Nephron (organoid): ENCODE data around the gene CEACAM19.

ENCODE experiments used
- H3K27ac Mint-ChIP-seq, 3 experiments: 2 replicates each; pipeline ENCODE4 v1.8.0; 2020; ENCODE audit warnings: mixed read lengths in 3 of 3, mild to moderate bottlenecking in 2 of 3, moderate library complexity in 1 of 3
- H3K27me3 Mint-ChIP-seq: 2 replicates; pipeline ENCODE4 v1.8.0; 2021; ENCODE audit warnings: low read depth, mild to moderate bottlenecking, moderate library complexity, mixed read lengths
- H3K36me3 Mint-ChIP-seq: 2 replicates; pipeline ENCODE4 v1.8.0; 2020; ENCODE audit warnings: low read depth, mixed read lengths
- H3K4me1 Mint-ChIP-seq: 2 replicates; pipeline ENCODE4 v1.8.0; 2020; ENCODE audit warnings: mixed read lengths
- H3K4me3 Mint-ChIP-seq, 3 experiments: 2 replicates each; pipeline ENCODE4 v1.8.0; 2020; ENCODE audit warnings: mild to moderate bottlenecking in 3 of 3, mixed read lengths in 3 of 3, moderate library complexity in 2 of 3
- H3K9me3 Mint-ChIP-seq: 2 replicates; pipeline ENCODE4 v1.8.0; 2020; ENCODE audit warnings: mixed read lengths
- CTCF ChIP-seq, 3 experiments: fragments of 200-600 bp; sonication (generic); IDR thresholded peaks; one replicate each; pipeline ENCODE4 v1.5.0; 2021; ENCODE audit warnings: antibody characterized with exemption in 3 of 3; ENCODE audit not compliant: unreplicated experiment in 3 of 3

CEACAM19 gene

DNA sequence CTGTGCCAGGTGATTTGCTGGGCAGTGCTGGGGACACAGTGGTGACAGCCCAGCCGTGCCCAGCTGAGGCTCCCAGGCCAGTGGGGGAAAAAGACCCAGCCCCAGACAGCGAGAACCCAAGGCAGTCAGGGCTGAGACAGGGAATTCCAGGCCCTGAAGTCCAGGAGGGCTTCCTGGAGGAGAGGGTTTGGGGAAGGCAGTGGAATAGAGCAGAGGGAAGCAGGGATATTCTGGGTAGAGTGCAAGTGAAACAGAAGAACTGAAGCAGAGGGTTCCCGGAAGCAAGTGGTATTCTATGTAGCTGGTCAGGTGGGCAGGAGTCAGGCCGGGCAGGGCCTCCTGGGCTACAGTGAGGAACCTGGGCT lies 26.4 kb downstream of the CEACAM19 start:
- Mint-ChIP-seq H3K4me1 (peaks cover 6% of the 10 kb centered on the region), H3K27me3 (peaks cover 7% of the 10 kb centered on the region), H3K4me3 (no peak overlapping the region), H3K27ac (no peak overlapping the region), H3K36me3 (no peaks in the 10 kb centered on the region), H3K9me3 (no peaks in the 10 kb centered on the region)
- no peak for TF ChIP-seq CTCF (IDR thresholded peaks at IDR 0.05; ENCODE audit: unreplicated experiment in 3 of 3)

DNA sequence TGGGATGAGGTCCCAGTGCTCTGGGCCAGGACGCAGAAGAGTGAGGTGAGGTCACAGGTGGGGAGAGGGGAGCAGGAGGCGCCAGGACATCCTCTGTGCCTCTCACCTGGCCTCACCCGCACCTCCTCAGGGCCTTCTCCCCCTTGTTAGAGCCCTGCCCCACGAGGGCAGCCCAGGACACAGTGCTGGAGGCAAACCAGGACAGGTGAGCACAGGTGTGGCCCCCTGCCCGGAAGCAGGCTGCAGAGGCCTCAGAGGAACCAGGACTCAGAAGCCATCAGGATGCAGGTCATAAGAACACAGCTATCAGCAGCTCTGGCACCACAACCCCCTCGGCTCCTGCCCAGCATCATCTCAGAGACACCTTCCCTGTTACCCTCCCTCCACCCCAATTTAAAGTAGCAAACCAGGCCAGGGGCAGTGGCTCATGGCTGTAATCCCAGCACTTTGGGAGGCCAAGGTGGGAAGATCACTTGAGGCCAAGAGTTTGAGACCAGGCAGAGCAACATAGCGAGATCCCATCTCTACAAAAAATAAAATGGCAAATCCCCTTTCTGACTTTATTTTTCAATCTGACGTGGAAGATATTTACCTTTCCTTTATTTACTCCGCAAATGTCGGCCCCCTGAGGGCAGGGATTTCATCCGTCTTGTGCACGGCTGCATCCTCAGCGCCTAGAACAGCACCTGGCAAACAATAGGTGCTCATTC lies 27.4 kb downstream of the CEACAM19 start, which contains the start of gene CEACAM16:
TSS of gene CEACAM16 (plus strand) at position 660 of the 710 bp plus-strand sequence. CDS start 2,306 bp downstream, outside the sequence.
- no peak for TF ChIP-seq CTCF (IDR thresholded peaks at IDR 0.05; ENCODE audit: unreplicated experiment in 3 of 3)

DNA sequence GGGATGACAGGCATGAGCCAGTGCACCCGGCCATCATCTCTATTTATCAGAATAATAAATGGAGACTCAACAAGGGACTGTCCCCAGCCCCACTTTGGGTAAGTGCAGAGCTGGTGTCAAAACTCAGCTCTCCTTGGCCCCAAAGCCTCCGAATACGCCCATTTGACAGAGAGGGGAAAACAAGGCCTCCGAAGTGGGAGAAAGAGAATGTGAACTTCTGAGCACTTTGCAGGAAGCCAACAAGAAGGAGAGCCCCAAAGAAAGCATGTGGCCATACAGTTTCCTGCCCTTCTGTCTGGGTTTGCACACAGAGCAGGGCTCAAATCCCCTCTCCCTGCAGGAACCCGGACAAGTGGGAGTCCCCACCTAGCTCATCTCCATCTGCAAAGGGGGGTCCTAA lies 29.3 kb downstream of the CEACAM19 start:
- Mint-ChIP-seq H3K36me3 (no peaks in the 10 kb centered on the region), H3K27ac (no peak overlapping the region), H3K4me3 (no peak overlapping the region), H3K27me3 (peaks cover 10% of the 10 kb centered on the region), H3K4me1 (peaks cover 14% of the 10 kb centered on the region), H3K9me3 (no peaks in the 10 kb centered on the region)
- TF ChIP-seq CTCF (IDR thresholded peaks at IDR 0.05; ENCODE audit: unreplicated experiment in 3 of 3) = no peak

More for the DNA sequence above, 27.4 kb downstream of the CEACAM19 start, which contains the start of gene CEACAM16:
- H3K9me3 Mint-ChIP-seq = no peaks in the 10 kb centered on the region
- peaks cover 10% of the 10 kb centered on the region for H3K27me3 Mint-ChIP-seq
- H3K27ac Mint-ChIP-seq = no peak within 1 kb of the TSS
- no peak within 1 kb of the TSS for H3K4me3 Mint-ChIP-seq
- no peaks in the 10 kb centered on the region for H3K36me3 Mint-ChIP-seq
- H3K4me1 Mint-ChIP-seq = peaks cover 9% of the 10 kb centered on the region

DNA sequence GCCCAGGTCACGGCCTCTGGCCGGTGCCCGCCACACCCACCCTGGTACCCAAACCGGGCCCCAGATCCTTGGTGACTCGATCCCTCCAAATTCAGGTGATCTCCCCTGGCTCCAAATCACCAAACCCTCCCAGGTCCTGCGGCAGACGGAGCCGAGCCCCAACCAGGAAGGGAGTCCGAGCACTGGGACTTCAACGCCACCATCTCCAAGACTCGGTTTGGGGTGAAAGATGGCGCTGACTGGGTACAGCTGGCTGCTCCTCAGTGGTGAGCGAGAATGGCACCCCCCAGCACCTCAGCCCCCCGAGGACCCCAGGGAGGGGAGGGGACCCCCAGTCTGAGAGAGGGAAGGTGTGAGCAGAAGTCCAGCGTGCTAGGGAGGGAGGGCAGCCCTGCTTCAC lies 29.9 kb downstream of the CEACAM19 start:
- H3K27ac Mint-ChIP-seq = no peak overlapping the region
- H3K9me3 Mint-ChIP-seq = no peaks in the 10 kb centered on the region
- peaks cover 20% of the 10 kb centered on the region for H3K4me1 Mint-ChIP-seq
- H3K36me3 Mint-ChIP-seq = no peaks in the 10 kb centered on the region
- H3K4me3 Mint-ChIP-seq = no peak overlapping the region
- H3K27me3 Mint-ChIP-seq = peaks cover 10% of the 10 kb centered on the region
- no peak for TF ChIP-seq CTCF (IDR thresholded peaks at IDR 0.05; ENCODE audit: unreplicated experiment in 3 of 3)

- Mint-ChIP-seq H3K36me3 (no peaks in the 10 kb centered on the region), H3K4me1 (peaks cover 17% of the 10 kb centered on the region), H3K9me3 (no peaks in the 10 kb centered on the region), H3K4me3 (no peak overlapping the region), H3K27ac (no peak overlapping the region), H3K27me3 (peaks cover 10% of the 10 kb centered on the region)
- TF ChIP-seq CTCF (IDR thresholded peaks at IDR 0.05; ENCODE audit: unreplicated experiment in 3 of 3) = no peak
Observed at GRCh38 chr19:44702551-44703176, 31.4 kb downstream of the CEACAM19 start.
